Breast epithelium (tissue), 4 donors: Measurements from ENCODE around the gene TRERF1. TPM values are rescaled to one million over a fixed set of nuclear protein-coding genes. Genes with fewer than 3 reads are reported as not detected.

ENCODE experiments used
- DNase-seq, 2 donors: peaks; one replicate each; pipeline ENCODE4 v3.0.0-alpha.2; 2019; ENCODE audit warnings: low spot score in 2 of 2
- H3K27ac ChIP-seq, 2 donors: fragments of 200-600 bp; sonication (generic) in 1 of 2; one replicate each; pipeline ENCODE4 v1.5.1; 2016 to 2019; ENCODE audit warnings: mild to moderate bottlenecking in 1 of 2
- H3K27me3 ChIP-seq, 2 donors: fragments of 200-600 bp; sonication (generic) in 1 of 2; one replicate each; pipeline versions ENCODE4 v1.5.1 to v1.6.0; 2017 to 2019; ENCODE audit warnings: control low read depth in 1 of 2, mild to moderate bottlenecking in 1 of 2
- H3K36me3 ChIP-seq: fragments of 200-600 bp; one replicate; pipeline ENCODE4 v1.5.1; 2019
- H3K4me1 ChIP-seq, 2 donors: fragments of 200-600 bp; sonication (generic); one replicate each; pipeline ENCODE4 v1.5.1; 2016 to 2019; ENCODE audit warnings: control low read depth in 1 of 2
- H3K4me3 ChIP-seq, 3 donors: fragments of 200-600 bp; sonication (generic); 1 replicate in 2 of 3; 2 replicates in 1 of 3; pipeline ENCODE4 v1.5.1; 2016 to 2019; ENCODE audit warnings: mild to moderate bottlenecking in 3 of 3, moderate library complexity in 2 of 3
- H3K9me3 ChIP-seq, 2 donors: fragments of 200-600 bp; sonication (generic) in 1 of 2; one replicate each; pipeline ENCODE4 v1.5.1; 2016 to 2019; ENCODE audit warnings: control low read depth in 1 of 2
- POLR2A ChIP-seq: fragments of 450-650 bp; IDR thresholded peaks from one replicate; pipeline ENCODE4 v1.6.1; 2016; ENCODE audit warnings: antibody characterized with exemption, mild to moderate bottlenecking, moderate library complexity
- POLR2AphosphoS5 ChIP-seq, 3 donors: sonication (generic); formaldehyde crosslinking; IDR thresholded peaks; one replicate each; pipeline ENCODE4 v1.6.1; 2017; ENCODE audit warnings: antibody characterized with exemption in 3 of 3
- intact Hi-C: fragments of 100-400 bp; cut with DNase I; formaldehyde crosslinking; loops from one replicate; pipeline ENCODE4 v1.15.1; 2023; ENCODE audit warnings: low total_unique reads
- total RNA-seq, 3 donors: library from RNA; depleted of rRNA; stranded (reverse); fragments of >200 nt; gene quantifications; one replicate each; pipeline ENCODE4 v1.1.0, GENCODE V29; 2016
- TF ChIP-seq, protein P1 (sequence below), 3 donors: fragments of 450-650 bp; IDR thresholded peaks; one replicate each; pipeline ENCODE4 v1.5.1; 2016 to 2017; ENCODE audit warnings: antibody characterized with exemption in 3 of 3, mild to moderate bottlenecking in 3 of 3, moderate library complexity in 3 of 3

TRERF1 gene
- total RNA-seq, 3 donors from 2014 or later: 3.9 to 5.4 (median 4.1) TPM

DNA sequence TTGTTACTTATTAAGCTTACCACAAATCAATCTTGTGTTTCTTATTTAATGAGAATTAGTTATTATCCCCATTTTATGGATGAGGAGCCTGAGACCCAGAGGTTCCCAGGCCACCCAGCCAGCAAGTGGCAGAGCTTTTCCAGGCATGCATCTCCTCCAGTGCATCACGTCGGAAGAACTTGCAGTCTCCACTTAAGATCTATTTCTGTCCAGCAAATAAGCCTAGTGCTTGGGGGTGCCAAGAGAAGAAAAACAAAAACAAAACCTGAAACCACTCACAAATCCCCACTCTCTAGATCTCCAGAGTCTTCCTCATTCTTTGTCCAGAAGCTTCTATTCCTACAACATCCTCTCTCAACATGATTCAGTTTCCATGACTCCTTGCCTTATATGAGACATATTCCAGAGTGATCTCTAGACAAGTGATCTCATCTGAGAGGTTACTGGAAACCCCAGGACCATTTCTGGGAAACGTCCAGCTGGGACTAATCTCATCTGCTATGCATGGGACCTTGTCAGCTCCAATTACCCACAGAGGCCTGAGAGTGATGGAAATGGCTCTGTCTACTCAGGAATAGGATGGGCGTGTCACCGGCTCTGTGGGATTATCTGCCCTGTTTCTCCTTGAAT lies 261.1 kb downstream of the TRERF1 start:
- Histone ChIP-seq H3K36me3 (no peaks in the 10 kb centered on the region), H3K4me3 (no peak overlapping the region), H3K27me3 (no peaks in the 10 kb centered on the region), H3K9me3 (no peaks in the 10 kb centered on the region), H3K27ac (no peak overlapping the region), H3K4me1 (no peaks in the 10 kb centered on the region)
- TF ChIP-seq POLR2AphosphoS5 (IDR thresholded peaks at IDR 0.05) (no peak), POLR2A (no peak)
- TF ChIP-seq, protein P1, sequence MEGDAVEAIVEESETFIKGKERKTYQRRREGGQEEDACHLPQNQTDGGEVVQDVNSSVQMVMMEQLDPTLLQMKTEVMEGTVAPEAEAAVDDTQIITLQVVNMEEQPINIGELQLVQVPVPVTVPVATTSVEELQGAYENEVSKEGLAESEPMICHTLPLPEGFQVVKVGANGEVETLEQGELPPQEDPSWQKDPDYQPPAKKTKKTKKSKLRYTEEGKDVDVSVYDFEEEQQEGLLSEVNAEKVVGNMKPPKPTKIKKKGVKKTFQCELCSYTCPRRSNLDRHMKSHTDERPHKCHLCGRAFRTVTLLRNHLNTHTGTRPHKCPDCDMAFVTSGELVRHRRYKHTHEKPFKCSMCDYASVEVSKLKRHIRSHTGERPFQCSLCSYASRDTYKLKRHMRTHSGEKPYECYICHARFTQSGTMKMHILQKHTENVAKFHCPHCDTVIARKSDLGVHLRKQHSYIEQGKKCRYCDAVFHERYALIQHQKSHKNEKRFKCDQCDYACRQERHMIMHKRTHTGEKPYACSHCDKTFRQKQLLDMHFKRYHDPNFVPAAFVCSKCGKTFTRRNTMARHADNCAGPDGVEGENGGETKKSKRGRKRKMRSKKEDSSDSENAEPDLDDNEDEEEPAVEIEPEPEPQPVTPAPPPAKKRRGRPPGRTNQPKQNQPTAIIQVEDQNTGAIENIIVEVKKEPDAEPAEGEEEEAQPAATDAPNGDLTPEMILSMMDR (IDR thresholded peaks at IDR 0.05): no peak
- intact Hi-C loops: no loop called here
- DNase-seq: no peak

DNA sequence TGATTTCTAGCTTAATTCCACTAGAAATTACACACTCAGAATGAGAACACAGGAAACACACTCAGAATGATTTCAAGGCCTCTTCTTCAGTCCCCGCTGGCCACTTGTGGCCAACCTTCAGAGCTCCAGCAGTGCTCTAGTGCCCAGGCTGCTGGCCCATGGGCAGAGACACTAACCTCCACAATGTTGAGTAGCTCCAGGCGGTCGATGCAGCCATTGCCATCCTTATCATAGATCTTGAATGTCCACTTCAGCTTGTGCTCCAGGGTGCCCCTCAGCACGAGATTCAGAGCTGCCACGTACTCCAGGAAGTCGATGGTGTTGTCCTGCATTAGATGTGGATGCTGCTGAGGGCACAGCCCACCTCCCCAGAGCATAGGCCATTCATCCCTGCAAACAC lies 263.3 kb downstream of the TRERF1 start:
- TF ChIP-seq POLR2A (no peak), POLR2AphosphoS5 (IDR thresholded peaks at IDR 0.05) (no peak)
- TF ChIP-seq, protein P1 (IDR thresholded peaks at IDR 0.05): no peak
- no peak for DNase-seq
- intact Hi-C loops: no loop called here

DNA sequence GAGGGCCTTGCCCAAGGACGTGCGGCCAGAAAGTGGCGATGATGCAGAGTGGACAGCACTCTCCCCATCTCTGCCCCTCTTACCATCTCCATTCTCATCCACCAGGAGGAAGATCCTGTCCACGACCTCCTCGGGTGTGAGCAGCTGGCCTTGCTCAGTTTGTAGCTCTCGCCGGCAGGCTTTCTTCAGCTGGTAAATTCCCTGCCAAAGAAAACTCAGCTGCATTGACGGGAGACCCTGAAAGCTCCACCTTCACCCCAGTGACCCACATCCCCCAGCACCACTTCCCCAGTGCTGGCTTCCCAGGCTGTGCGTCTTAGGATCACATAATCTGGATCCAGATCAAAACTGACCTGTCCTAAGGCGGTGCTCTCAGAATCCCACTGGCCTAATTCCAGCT lies 266.1 kb downstream of the TRERF1 start:
- TF ChIP-seq POLR2AphosphoS5 (IDR thresholded peaks at IDR 0.05) (no peak), POLR2A (no peak)
- TF ChIP-seq, protein P1 (IDR thresholded peaks at IDR 0.05): no peak
- intact Hi-C loops: no loop called here
- Histone ChIP-seq H3K9me3 (no peaks in the 10 kb centered on the region), H3K27me3 (no peaks in the 10 kb centered on the region), H3K4me3 (no peak overlapping the region), H3K4me1 (no peaks in the 10 kb centered on the region), H3K36me3 (no peaks in the 10 kb centered on the region), H3K27ac (no peak overlapping the region)
- no peak for DNase-seq

More for the DNA sequence above, 263.3 kb downstream of the TRERF1 start:
- H3K36me3 ChIP-seq: no peaks in the 10 kb centered on the region
- no peaks in the 10 kb centered on the region for H3K9me3 ChIP-seq
- no peaks in the 10 kb centered on the region for H3K4me1 ChIP-seq
- no peak overlapping the region for H3K4me3 ChIP-seq
- H3K27ac ChIP-seq: no peak overlapping the region
- no peaks in the 10 kb centered on the region for H3K27me3 ChIP-seq

- intact Hi-C loops: no loop called here
- H3K9me3 ChIP-seq: no peaks in the 10 kb centered on the region
- no peak for DNase-seq
- no peak overlapping the region for H3K4me3 ChIP-seq
- H3K4me1 ChIP-seq: no peaks in the 10 kb centered on the region
- no peak overlapping the region for H3K27ac ChIP-seq
- no peaks in the 10 kb centered on the region for H3K36me3 ChIP-seq
- TF ChIP-seq POLR2A (no peak), POLR2AphosphoS5 (IDR thresholded peaks at IDR 0.05) (no peak)
- TF ChIP-seq, protein P1 (IDR thresholded peaks at IDR 0.05): no peak
- H3K27me3 ChIP-seq: no peaks in the 10 kb centered on the region
Measured at GRCh38 chr6:42184475-42184874, 267.3 kb downstream of the TRERF1 start.

DNA sequence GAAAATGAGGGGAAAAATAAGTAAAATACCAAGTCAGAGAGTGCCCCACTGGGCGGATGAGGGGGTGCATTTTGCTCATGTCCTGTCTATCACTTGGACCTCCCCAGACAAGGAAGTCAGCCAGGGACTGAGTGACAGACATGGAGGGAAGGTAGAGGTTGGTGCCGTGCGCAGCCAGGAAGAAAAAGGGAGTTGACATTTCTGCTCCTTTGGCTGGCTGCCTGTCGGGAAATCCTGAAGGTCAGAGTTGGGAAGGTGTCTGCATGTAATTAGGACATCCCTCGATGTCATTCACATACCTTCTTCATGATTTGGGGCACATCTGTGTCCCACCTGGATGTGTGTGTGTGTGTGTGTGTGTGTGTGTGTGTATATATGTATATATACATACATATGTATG lies 269.6 kb downstream of the TRERF1 start:
- H3K4me1 ChIP-seq: no peaks in the 10 kb centered on the region

More for the DNA sequence above, 269.6 kb downstream of the TRERF1 start:
- H3K36me3 ChIP-seq: no peaks in the 10 kb centered on the region
- no peaks in the 10 kb centered on the region for H3K9me3 ChIP-seq
- no peak overlapping the region for H3K27ac ChIP-seq
- no peak for DNase-seq
- H3K27me3 ChIP-seq: peaks cover 0 to 3% of the 10 kb centered on the region in 2 donors
- intact Hi-C loops: no loop called here
- H3K4me3 ChIP-seq: no peak overlapping the region
- TF ChIP-seq, protein P1 (IDR thresholded peaks at IDR 0.05): no peak
- TF ChIP-seq POLR2AphosphoS5 (IDR thresholded peaks at IDR 0.05) (no peak), POLR2A (no peak)
